HG03378 (cell line): ENCODE measurements around the gene ECHS1.
"Not testable (repeated sequence)": the region's sequence is repeated elsewhere in the genome, so short reads cannot be mapped to it uniquely, and the experiment has no call there.

ENCODE experiments used
- ATAC-seq: cut with Tn5 transposase; IDR thresholded peaks from one replicate; pipeline ENCODE4 v1.9.1; 2021; ENCODE audit warnings: mild to moderate bottlenecking, moderate library complexity; ENCODE audit not compliant: unreplicated experiment

ECHS1 gene

GRCh38 chr10:133326745-133327650 lies 46.2 kb downstream of the ECHS1 start:
- ATAC-seq, result no peak

- no peak for ATAC-seq
Observed at GRCh38 chr10:133326223-133326551, 47.0 kb downstream of the ECHS1 start.

- ATAC-seq, result no peak
Observed at GRCh38 chr10:133325440-133326222, 47.5 kb downstream of the ECHS1 start.

- no peak for ATAC-seq
Observed at GRCh38 chr10:133324857-133325260, 48.3 kb downstream of the ECHS1 start.

- no peak for ATAC-seq
Observed at GRCh38 chr10:133324198-133324792, 48.9 kb downstream of the ECHS1 start.

- not testable (repeated sequence) for ATAC-seq
Observed at GRCh38 chr10:133322064-133322709, 51.0 kb downstream of the ECHS1 start.

GRCh38 chr10:133320852-133321422 lies 52.2 kb downstream of the ECHS1 start:
- not testable (repeated sequence) for ATAC-seq

GRCh38 chr10:133318494-133319127 lies 54.5 kb downstream of the ECHS1 start:
- ATAC-seq, result peak; percentile 45

- ATAC-seq, result no peak
Observed at GRCh38 chr10:133316732-133317131, 56.4 kb downstream of the ECHS1 start.

- ATAC-seq, result no peak
Observed at GRCh38 chr10:133316266-133316665, 56.9 kb downstream of the ECHS1 start.

- ATAC-seq, result no peak
Observed at GRCh38 chr10:133315847-133316246, 57.3 kb downstream of the ECHS1 start.

GRCh38 chr10:133314911-133315310 lies 58.2 kb downstream of the ECHS1 start:
- no peak for ATAC-seq

GRCh38 chr10:133313192-133313591 lies 60.0 kb downstream of the ECHS1 start:
- ATAC-seq, result no peak

- ATAC-seq, result no peak
Observed at GRCh38 chr10:133312769-133313145, 60.4 kb downstream of the ECHS1 start.
